ENCODE measurements around the gene COL24A1.

GRCh38 chr1:85943526-85943925 lies 213.0 kb downstream of the COL24A1 start:
- no peak for TF ChIP-seq CTCF (IDR thresholded peaks at IDR 0.05)
- TF ChIP-seq POLR2AphosphoS5 (IDR thresholded peaks at IDR 0.05; ENCODE audit: low read depth, low read length), result no peak
- no peak for TF ChIP-seq SIN3A (IDR thresholded peaks at IDR 0.05; ENCODE audit: borderline replicate concordance, insufficient read depth, low read depth, low read length)

Data from Panc1 (cell line).